ENCODE results near the gene GATD1. TPM values are rescaled to one million over a fixed set of nuclear protein-coding genes. Genes with fewer than 3 reads are reported as not detected.

Gene GATD1
- total RNA-seq, 1 experiment from 2014 or later = 23.0 TPM

- no peak for DNase-seq (ENCODE audit: extremely low read depth, low read depth)
These were observed 5.2 kb upstream of the GATD1 start for GRCh38 chr11:782264-783174.

- no peak for DNase-seq (ENCODE audit: extremely low read depth, low read depth)
These were observed 2.8 kb upstream of the GATD1 start for GRCh38 chr11:779955-780532.

- DNase-seq (ENCODE audit: extremely low read depth, low read depth) = no peak
These were observed 2.0 kb upstream of the GATD1 start for GRCh38 chr11:778976-779954.

GRCh38 chr11:776561-777287 is 563 bp downstream of the GATD1 start:
- DNase-seq (ENCODE audit: extremely low read depth, low read depth) = no peak

- DNase-seq (ENCODE audit: extremely low read depth, low read depth) = no peak
These were observed 1.1 kb downstream of the GATD1 start for GRCh38 chr11:776263-776560.

GRCh38 chr11:774873-775592 is 2.3 kb downstream of the GATD1 start:
- DNase-seq (ENCODE audit: extremely low read depth, low read depth) = no peak

- no peak for DNase-seq (ENCODE audit: extremely low read depth, low read depth)
These were observed 3.5 kb downstream of the GATD1 start for GRCh38 chr11:773830-774229.

- no peak for DNase-seq (ENCODE audit: extremely low read depth, low read depth)
These were observed 3.9 kb downstream of the GATD1 start for GRCh38 chr11:773425-773824.

- DNase-seq (ENCODE audit: extremely low read depth, low read depth) = no peak
These were observed 4.6 kb downstream of the GATD1 start for GRCh38 chr11:772429-773390.

GRCh38 chr11:771617-772204 is 5.6 kb downstream of the GATD1 start:
- DNase-seq (ENCODE audit: extremely low read depth, low read depth) = no peak

GRCh38 chr11:770642-771616 is 6.4 kb downstream of the GATD1 start:
- no peak for DNase-seq (ENCODE audit: extremely low read depth, low read depth)

GRCh38 chr11:769887-770641 is 7.2 kb downstream of the GATD1 start:
- DNase-seq (ENCODE audit: extremely low read depth, low read depth) = no peak

- DNase-seq (ENCODE audit: extremely low read depth, low read depth) = no peak
These were observed 10.0 kb downstream of the GATD1 start for GRCh38 chr11:767238-767637.

GRCh38 chr11:766936-767210 is 10.4 kb downstream of the GATD1 start:
- no peak for DNase-seq (ENCODE audit: extremely low read depth, low read depth)

- no peak for DNase-seq (ENCODE audit: extremely low read depth, low read depth)
These were observed 11.0 kb downstream of the GATD1 start for GRCh38 chr11:766106-766935.

GRCh38 chr11:765802-766091 is 11.5 kb downstream of the GATD1 start:
- no peak for DNase-seq (ENCODE audit: extremely low read depth, low read depth)
